H1 (cell line): Measurements from ENCODE around the gene PLXNA4. TPM values are rescaled to one million over a fixed set of nuclear protein-coding genes. Genes with fewer than 3 reads are reported as not detected.

Source experiments
- ASH2L ChIP-seq: fragments of 200-600, 300-600 bp; sonication (generic); IDR thresholded peaks from one replicate; pipeline ENCODE4 v1.7.1; 2017; ENCODE audit warnings: low read length
- BCL11A ChIP-seq, 2 experiments: IDR thresholded peaks; one replicate each; pipeline ENCODE4 v1.6.1; 2011; ENCODE audit warnings: low read depth in 2 of 2, low read length in 2 of 2, mild to moderate bottlenecking in 2 of 2
- CTBP2 ChIP-seq: IDR thresholded peaks from 2 replicates; pipeline ENCODE4 v1.7.0; 2011; ENCODE audit warnings: borderline replicate concordance, mild to moderate bottlenecking, moderate library complexity, mixed read lengths, low read length; ENCODE audit not compliant: insufficient read depth, insufficient read length
- RNF2 ChIP-seq: fragments of 200-900, 300-1000 bp; sonication (generic); IDR thresholded peaks from 2 replicates; pipeline ENCODE4 v1.7.1; 2016; ENCODE audit warnings: borderline replicate concordance, low read depth, mild to moderate bottlenecking, antibody characterized with exemption, low read length; ENCODE audit not compliant: poor library complexity, severe bottlenecking; ENCODE audit errors: missing control alignments
- SIX5 ChIP-seq: IDR thresholded peaks from 2 replicates; pipeline ENCODE4 v1.6.1; 2011; ENCODE audit warnings: mild to moderate bottlenecking, low read depth, low read length
- SP1 ChIP-seq: IDR thresholded peaks from 2 replicates; pipeline ENCODE4 v1.6.1; 2011; ENCODE audit warnings: low read depth, low read length
- polyA plus RNA-seq, 7 experiments: library from polyadenylated mRNA; depleted of rRNA in 3 of 7; stranded (reverse) in 5 of 7; unstranded in 2 of 7; fragments of >200 nt in 5 of 7; fragments of 200-250 nt in 2 of 7; gene quantifications; 1 replicate in 5 of 7; 2 replicates in 1 of 7; 4 replicates in 1 of 7; pipeline versions ENCODE4 v1.2.1 to v1.2.3, GENCODE V29; 2011 to 2013; ENCODE audit warnings: missing spikeins in 2 of 7, mixed read lengths in 2 of 7
- total RNA-seq: library from RNA; stranded (reverse); fragmentation: NEBNext Ultra II Directional; extraction: Animal tissue kit (Norgen Biotek cat#: 25700); gene quantifications from 2 replicates; pipeline ENCODE4 v1.2.1, GENCODE V29; 2021

The PLXNA4 gene
- total and polyA plus RNA-seq, 2 of the 8 experiments (the other 6 are each of a cell fraction or from before 2014, with no cell fraction given) = 0.76 to 0.79 TPM

- TF ChIP-seq SIX5 (no peak), RNF2 (no peak), CTBP2 (no peak), ASH2L (no peak), BCL11A (IDR thresholded peaks at IDR 0.05; ENCODE audit: low read depth in 2 of 2, low read length in 2 of 2) (no peak), SP1 (no peak)
Observed at GRCh38 chr7:132578826-132579225, 2.6 kb upstream of the PLXNA4 start (continued).
